ENCODE measurements around the gene LRIT2. TPM values are rescaled to one million over a fixed set of nuclear protein-coding genes. Genes with fewer than 3 reads are reported as not detected.
"Not testable (repeated sequence)": the region's sequence is repeated elsewhere in the genome, so short reads cannot be mapped to it uniquely, and the experiment has no call there.

The LRIT2 gene
- total RNA-seq, 2 experiments from 2014 or later: not detected

GRCh38 chr10:84173501-84173929, 51.8 kb downstream of the LRIT2 start, which contains the start of gene GPR15LG:
GPR15LG (plus strand) TSS chr10:84173801; CDS start chr10:84173852, 51 bp downstream.
- H3K4me1 ChIP-seq (ENCODE audit: insufficient read depth, low read length, poor library complexity, severe bottlenecking): peaks cover 28% of the 10 kb centered on the region
- peak within 1 kb of the TSS; percentile 88; the same call in 1 of the 2 replicates for H2AFZ ChIP-seq (ENCODE audit: low read length)
- H3K36me3 ChIP-seq (ENCODE audit: insufficient read depth, low read length): no peaks in the 10 kb centered on the region
- ChIA-PET CTCF (ENCODE audit: unreplicated experiment) (no interaction called here), POLR2A (no interaction called here)
- H3K27ac ChIP-seq (ENCODE audit: low read depth, low read length, poor library complexity, severe bottlenecking): peak within 1 kb of the TSS; percentile 32
- TF ChIP-seq EZH2phosphoT487 (IDR thresholded peaks at IDR 0.05; ENCODE audit: borderline replicate concordance, low read depth, low read length): no peak
- no peak for TF ChIP-seq CTCF (conservative IDR thresholded peaks at IDR 0.05; ENCODE audit: low read length)
- BruUV-seq (replicated peaks): no TSS peak
- no peaks in the 10 kb centered on the region for H3K9me3 ChIP-seq (ENCODE audit: low read length)
- no peak within 1 kb of the TSS for H3K4me3 ChIP-seq (ENCODE audit: low read depth, low read length, poor library complexity, severe bottlenecking)
- intact Hi-C loops (cut with micrococcal nuclease; ENCODE audit: unreplicated experiment): no loop called here
- 0 out of 2 replicates have a peak within 1 kb of the TSS, but pooled peaks have one; percentile 20 for H3K4me2 ChIP-seq (ENCODE audit: low read length)
- H3K79me2 ChIP-seq (ENCODE audit: insufficient read depth, low read depth, low read length): no peaks in the 10 kb centered on the region
- H4K20me1 ChIP-seq (ENCODE audit: insufficient read depth, low read length): no peaks in the 10 kb centered on the region
- no peaks in the 10 kb centered on the region for H3K9me2 ChIP-seq (ENCODE audit: insufficient read depth, low read length)
- DNase-seq (ENCODE audit: low spot score): no peak

- Histone ChIP-seq H3K4me3 (ENCODE audit: low read depth, low read length, poor library complexity, severe bottlenecking) (no peak overlapping the region), H3K36me3 (ENCODE audit: insufficient read depth, low read length) (no peaks in the 10 kb centered on the region), H3K4me2 (ENCODE audit: low read length) (peak overlapping the region; percentile 20; the same call in 1 of the 2 replicates), H3K4me1 (ENCODE audit: insufficient read depth, low read length, poor library complexity, severe bottlenecking) (peaks cover 20% of the 10 kb centered on the region), H3K79me2 (ENCODE audit: insufficient read depth, low read depth, low read length) (no peaks in the 10 kb centered on the region), H3K9me3 (ENCODE audit: low read length) (no peaks in the 10 kb centered on the region), H4K20me1 (ENCODE audit: insufficient read depth, low read length) (no peaks in the 10 kb centered on the region), H3K27ac (ENCODE audit: low read depth, low read length, poor library complexity, severe bottlenecking) (peak overlapping the region; percentile 32), H3K9me2 (ENCODE audit: insufficient read depth, low read length) (no peaks in the 10 kb centered on the region), H2AFZ (ENCODE audit: low read length) (peak overlapping the region; percentile 88; the same call in 1 of the 2 replicates)
- intact Hi-C loops (cut with micrococcal nuclease; ENCODE audit: unreplicated experiment): no loop called here
- DNase-seq (ENCODE audit: low spot score): no peak
- ChIA-PET CTCF (ENCODE audit: unreplicated experiment) (no interaction called here), POLR2A (interaction anchor here (0.7 kb wide), 1 partner anchor 199 kb away, joined by 4 read pairs; no protein-coding TSS in a partner anchor)
- BruUV-seq (replicated peaks): no TSS peak
- TF ChIP-seq EZH2phosphoT487 (IDR thresholded peaks at IDR 0.05; ENCODE audit: borderline replicate concordance, low read depth, low read length) (no peak), CTCF (conservative IDR thresholded peaks at IDR 0.05; ENCODE audit: low read length) (no peak)
Measured at GRCh38 chr10:84172467-84173356, 52.6 kb downstream of the LRIT2 start.

DNA sequence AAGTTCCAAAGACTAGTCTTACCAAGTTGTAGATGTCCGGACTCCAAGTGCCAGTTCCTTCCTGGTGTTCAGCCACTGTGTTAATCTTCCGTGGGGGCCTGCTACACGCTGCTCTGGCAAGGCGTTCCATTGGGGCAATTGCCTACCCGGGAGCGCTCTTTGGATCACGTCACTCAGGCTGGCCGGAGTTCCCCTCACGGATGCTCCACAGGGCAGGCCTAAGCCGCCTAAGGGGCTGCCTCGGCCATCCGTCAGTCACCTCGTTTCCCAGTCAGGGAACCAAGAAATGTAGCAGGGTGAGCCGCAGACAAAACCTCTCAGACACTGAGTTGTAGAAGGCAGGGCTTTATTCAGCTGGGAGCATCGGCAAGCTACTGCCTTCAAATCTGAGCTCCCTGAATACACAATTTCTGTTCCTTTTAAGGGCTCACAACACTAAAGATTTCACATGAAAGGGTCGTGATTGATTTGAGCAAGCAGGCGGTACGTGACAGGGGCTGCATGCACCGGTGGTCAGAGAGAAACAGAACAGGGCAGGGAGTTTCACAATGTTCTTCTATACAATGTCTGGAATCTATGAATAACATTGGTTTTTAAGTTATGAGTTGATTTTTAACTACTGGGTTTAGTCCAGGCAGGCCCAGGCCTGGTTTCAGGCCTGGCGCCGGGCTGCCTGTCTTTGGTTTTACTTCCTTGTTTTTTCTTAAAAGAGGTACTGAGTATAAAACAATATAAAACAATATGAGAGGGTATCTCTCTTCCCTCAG, 53.5 kb downstream of the LRIT2 start:
- H3K9me2 ChIP-seq (ENCODE audit: insufficient read depth, low read length); BruUV-seq (replicated peaks); POLR2A ChIA-PET; H3K9me3 ChIP-seq (ENCODE audit: low read length); H3K4me3 ChIP-seq (ENCODE audit: low read depth, low read length, poor library complexity, severe bottlenecking); DNase-seq (ENCODE audit: low spot score); H3K79me2 ChIP-seq (ENCODE audit: insufficient read depth, low read depth, low read length); intact Hi-C loops (cut with micrococcal nuclease; ENCODE audit: unreplicated experiment); H3K36me3 ChIP-seq (ENCODE audit: insufficient read depth, low read length); H4K20me1 ChIP-seq (ENCODE audit: insufficient read depth, low read length); CTCF ChIA-PET (ENCODE audit: unreplicated experiment): not testable (repeated sequence)
- Histone ChIP-seq H3K4me2 (ENCODE audit: low read length) (peak overlapping the region; percentile 20; the same call in 1 of the 2 replicates), H3K4me1 (ENCODE audit: insufficient read depth, low read length, poor library complexity, severe bottlenecking) (peaks cover 14% of the 10 kb centered on the region), H3K27ac (ENCODE audit: low read depth, low read length, poor library complexity, severe bottlenecking) (peak overlapping the region; percentile 32), H2AFZ (ENCODE audit: low read length) (peak overlapping the region; percentile 88; the same call in 1 of the 2 replicates)

DNA sequence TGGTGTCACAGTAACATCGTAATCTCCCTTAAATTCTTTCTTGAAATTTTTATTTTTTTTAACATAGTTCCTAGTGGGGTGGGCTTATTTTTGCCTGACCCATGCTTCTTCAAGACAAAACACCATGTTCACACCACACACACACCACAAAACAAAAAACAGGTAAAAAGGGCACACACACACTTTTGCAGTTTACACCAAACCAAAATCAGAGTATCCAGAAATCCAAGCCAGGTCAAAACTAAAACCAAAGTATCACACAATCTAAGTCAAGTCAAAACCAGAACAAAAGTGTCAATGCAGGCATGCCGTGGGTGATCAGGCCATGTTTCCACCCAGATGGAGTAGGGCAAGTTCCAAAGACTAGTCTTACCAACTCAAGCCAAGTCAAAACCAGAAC, 54.1 kb downstream of the LRIT2 start:
- H3K4me2 ChIP-seq (ENCODE audit: low read length); H3K4me3 ChIP-seq (ENCODE audit: low read depth, low read length, poor library complexity, severe bottlenecking); intact Hi-C loops (cut with micrococcal nuclease; ENCODE audit: unreplicated experiment); H3K9me3 ChIP-seq (ENCODE audit: low read length); CTCF ChIA-PET (ENCODE audit: unreplicated experiment); H3K79me2 ChIP-seq (ENCODE audit: insufficient read depth, low read depth, low read length); H3K27ac ChIP-seq (ENCODE audit: low read depth, low read length, poor library complexity, severe bottlenecking); H4K20me1 ChIP-seq (ENCODE audit: insufficient read depth, low read length); DNase-seq (ENCODE audit: low spot score); BruUV-seq (replicated peaks); H3K36me3 ChIP-seq (ENCODE audit: insufficient read depth, low read length); H3K9me2 ChIP-seq (ENCODE audit: insufficient read depth, low read length); POLR2A ChIA-PET: not testable (repeated sequence)
- H3K4me1 ChIP-seq (ENCODE audit: insufficient read depth, low read length, poor library complexity, severe bottlenecking): peaks cover 14% of the 10 kb centered on the region
- H2AFZ ChIP-seq (ENCODE audit: low read length): peak overlapping the region; percentile 88; the same call in 1 of the 2 replicates
